Neural cell (in vitro differentiated cells): ENCODE data around the gene ANKRD40. TPM values are rescaled to one million over a fixed set of nuclear protein-coding genes. Genes with fewer than 3 reads are reported as not detected.

Experiments
- H2AFZ ChIP-seq: fragments of 200-600, 300-800 bp; sonication (generic), shearing (Covaris generic); 2 replicates; pipeline ENCODE4 v1.6.0; 2014; ENCODE audit warnings: low read depth, mild to moderate bottlenecking, antibody characterized with exemption, low read length, moderate library complexity
- H3F3A ChIP-seq: fragments of 200-600 bp; shearing (Covaris generic); 2 replicates; pipeline ENCODE4 v1.6.1; 2016; ENCODE audit warnings: mild to moderate bottlenecking, moderate library complexity, mixed read lengths, antibody characterized with exemption, low read length; ENCODE audit not compliant: insufficient read depth, poor library complexity, severe bottlenecking
- H3K27ac ChIP-seq: fragments of 200-600, 300-800 bp; sonication (generic), shearing (Covaris generic); 2 replicates; pipeline ENCODE4 v1.5.1; 2014; ENCODE audit warnings: mild to moderate bottlenecking, low read length, moderate library complexity
- H3K27me3 ChIP-seq: fragments of 300-800, 200-600 bp; sonication (generic), shearing (Covaris generic); 2 replicates; pipeline ENCODE4 v1.6.0; 2014; ENCODE audit warnings: mild to moderate bottlenecking, low read depth, low read length, moderate library complexity; ENCODE audit not compliant: insufficient read depth
- H3K36me3 ChIP-seq: fragments of 300-800, 200-600 bp; sonication (generic), shearing (Covaris generic); 2 replicates; pipeline ENCODE4 v1.5.1; 2014; ENCODE audit warnings: mild to moderate bottlenecking, antibody characterized with exemption, low read length, moderate library complexity; ENCODE audit not compliant: insufficient read depth
- H3K4me2 ChIP-seq: fragments of 300-800, 200-600 bp; sonication (generic), shearing (Covaris generic); 2 replicates; pipeline ENCODE4 v1.6.0; 2014; ENCODE audit warnings: mild to moderate bottlenecking, low read length
- H3K4me3 ChIP-seq: fragments of 300-800, 200-600 bp; sonication (generic), shearing (Covaris generic); 2 replicates; pipeline ENCODE4 v1.5.1; 2014; ENCODE audit warnings: mild to moderate bottlenecking, low read length, moderate library complexity
- H3K79me2 ChIP-seq: fragments of 200-600 bp; shearing (Covaris generic); replicated peaks from 2 replicates; pipeline ENCODE4 v1.6.0; 2014; ENCODE audit warnings: mild to moderate bottlenecking, low read length, moderate library complexity; ENCODE audit not compliant: insufficient read depth
- H3K9ac ChIP-seq: fragments of 300-800, 200-600 bp; sonication (generic), shearing (Covaris generic); 2 replicates; pipeline ENCODE4 v1.6.1; 2016; ENCODE audit warnings: mild to moderate bottlenecking, low read length, mixed read lengths
- H3K9me2 ChIP-seq: fragments of 200-600 bp; shearing (Covaris generic); 2 replicates; pipeline ENCODE4 v1.6.1; 2016; ENCODE audit warnings: mild to moderate bottlenecking, low read length, mixed read lengths; ENCODE audit not compliant: insufficient read depth
- H3K9me3 ChIP-seq: fragments of 200-600, 300-800 bp; sonication (generic), shearing (Covaris generic); 2 replicates; pipeline ENCODE4 v1.6.1; 2016; ENCODE audit warnings: mild to moderate bottlenecking, mixed run types, low read length, moderate library complexity, mixed read lengths
- H4K20me1 ChIP-seq: fragments of 200-600 bp; shearing (Covaris generic); 2 replicates; pipeline ENCODE4 v1.6.1; 2016; ENCODE audit warnings: mild to moderate bottlenecking, mixed run types; ENCODE audit not compliant: insufficient read depth
- EP300 ChIP-seq: fragments of 450-650 bp; conservative IDR thresholded peaks from 2 replicates; pipeline ENCODE4 v1.6.1; 2014; ENCODE audit warnings: antibody characterized with exemption, mild to moderate bottlenecking, moderate library complexity; ENCODE audit not compliant: poor library complexity, severe bottlenecking
- EZH2 ChIP-seq: fragments of 200-600, 300-800 bp; shearing (Covaris generic), sonication (generic); IDR thresholded peaks from 2 replicates; pipeline ENCODE4 v1.6.1; 2014; ENCODE audit warnings: antibody characterized with exemption, low read length, borderline replicate concordance, mild to moderate bottlenecking; ENCODE audit not compliant: insufficient read depth, poor library complexity, severe bottlenecking
- MXI1 ChIP-seq: fragments of 450-650 bp; conservative IDR thresholded peaks from 2 replicates; pipeline ENCODE4 v1.6.1; 2014; ENCODE audit warnings: antibody characterized with exemption, mild to moderate bottlenecking; ENCODE audit not compliant: poor library complexity, severe bottlenecking
- POLR2AphosphoS5 ChIP-seq: IDR thresholded peaks from 2 replicates; pipeline ENCODE4 v1.6.1; 2012
- RAD21 ChIP-seq: fragments of 450-650 bp; conservative IDR thresholded peaks from 2 replicates; pipeline ENCODE4 v1.6.1; 2014; ENCODE audit warnings: antibody characterized with exemption, mild to moderate bottlenecking, moderate library complexity
- SMC3 ChIP-seq: fragments of 450-650 bp; conservative IDR thresholded peaks from 2 replicates; pipeline ENCODE4 v1.6.1; 2014; ENCODE audit warnings: antibody characterized with exemption, mild to moderate bottlenecking, moderate library complexity; ENCODE audit not compliant: poor library complexity
- TAF1 ChIP-seq: IDR thresholded peaks from 2 replicates; pipeline ENCODE4 v1.6.1; 2012; ENCODE audit warnings: low read depth
- polyA plus RNA-seq: library from polyadenylated mRNA; depleted of rRNA; stranded (reverse); fragments of >200 nt; gene quantifications from 2 replicates; pipeline ENCODE4 v1.2.3, GENCODE V29; 2014
- TF ChIP-seq, protein P1 (sequence below): fragments of 450-650 bp; IDR thresholded peaks from 2 replicates; pipeline ENCODE4 v1.5.1; 2014; ENCODE audit warnings: antibody characterized with exemption, mild to moderate bottlenecking, moderate library complexity; ENCODE audit not compliant: poor library complexity, severe bottlenecking
- TF ChIP-seq, protein P2 (sequence below): IDR thresholded peaks from 2 replicates; pipeline ENCODE4 v1.6.1; 2012; ENCODE audit warnings: borderline replicate concordance

ANKRD40 gene
- polyA plus RNA-seq, 1 donor from 2014 or later: 15.2 TPM

GRCh38 chr17:50657627-50658026 lies 50.1 kb downstream of the ANKRD40 start:
- Histone ChIP-seq H3K9me2 (no peaks in the 10 kb centered on the region), H3K79me2 (no peaks in the 10 kb centered on the region), H3F3A (no peaks in the 10 kb centered on the region), H3K9ac (no peak overlapping the region), H3K9me3 (no peaks in the 10 kb centered on the region), H3K4me3 (no peak overlapping the region), H3K27me3 (no peaks in the 10 kb centered on the region), H2AFZ (no peak overlapping the region), H3K27ac (no peak overlapping the region), H3K4me2 (no peak overlapping the region), H3K36me3 (no peaks in the 10 kb centered on the region), H4K20me1 (no peaks in the 10 kb centered on the region)
- TF ChIP-seq, protein P1, sequence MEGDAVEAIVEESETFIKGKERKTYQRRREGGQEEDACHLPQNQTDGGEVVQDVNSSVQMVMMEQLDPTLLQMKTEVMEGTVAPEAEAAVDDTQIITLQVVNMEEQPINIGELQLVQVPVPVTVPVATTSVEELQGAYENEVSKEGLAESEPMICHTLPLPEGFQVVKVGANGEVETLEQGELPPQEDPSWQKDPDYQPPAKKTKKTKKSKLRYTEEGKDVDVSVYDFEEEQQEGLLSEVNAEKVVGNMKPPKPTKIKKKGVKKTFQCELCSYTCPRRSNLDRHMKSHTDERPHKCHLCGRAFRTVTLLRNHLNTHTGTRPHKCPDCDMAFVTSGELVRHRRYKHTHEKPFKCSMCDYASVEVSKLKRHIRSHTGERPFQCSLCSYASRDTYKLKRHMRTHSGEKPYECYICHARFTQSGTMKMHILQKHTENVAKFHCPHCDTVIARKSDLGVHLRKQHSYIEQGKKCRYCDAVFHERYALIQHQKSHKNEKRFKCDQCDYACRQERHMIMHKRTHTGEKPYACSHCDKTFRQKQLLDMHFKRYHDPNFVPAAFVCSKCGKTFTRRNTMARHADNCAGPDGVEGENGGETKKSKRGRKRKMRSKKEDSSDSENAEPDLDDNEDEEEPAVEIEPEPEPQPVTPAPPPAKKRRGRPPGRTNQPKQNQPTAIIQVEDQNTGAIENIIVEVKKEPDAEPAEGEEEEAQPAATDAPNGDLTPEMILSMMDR: no peak
- TF ChIP-seq EP300: no peak
- no peak for TF ChIP-seq MXI1
- TF ChIP-seq POLR2AphosphoS5: no peak

DNA sequence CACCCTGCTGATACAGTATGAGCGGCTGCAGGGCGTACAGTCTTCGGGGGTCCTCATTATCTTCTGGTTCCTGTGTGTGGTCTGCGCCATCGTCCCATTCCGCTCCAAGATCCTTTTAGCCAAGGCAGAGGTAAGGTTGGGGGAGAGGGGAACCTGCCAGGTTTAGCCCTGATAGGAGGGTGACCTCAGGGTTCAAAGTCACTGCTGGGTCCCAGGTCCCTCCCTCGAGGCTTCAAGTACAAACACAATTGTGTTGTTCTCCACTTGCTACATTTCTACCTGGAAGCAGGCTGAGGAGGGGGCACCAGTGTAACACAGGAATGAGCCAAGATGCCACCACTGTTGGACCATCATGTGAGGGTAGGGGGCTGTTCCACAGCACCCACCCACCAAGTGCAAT lies 50.7 kb downstream of the ANKRD40 start:
- Histone ChIP-seq H4K20me1 (no peaks in the 10 kb centered on the region), H3K9me2 (no peaks in the 10 kb centered on the region), H3K79me2 (no peaks in the 10 kb centered on the region), H3K4me2 (no peak overlapping the region), H3K9ac (no peak overlapping the region), H3K9me3 (no peaks in the 10 kb centered on the region), H3K36me3 (no peaks in the 10 kb centered on the region), H3F3A (no peaks in the 10 kb centered on the region), H3K27me3 (no peaks in the 10 kb centered on the region), H3K4me3 (no peak overlapping the region), H2AFZ (no peak overlapping the region), H3K27ac (no peak overlapping the region)
- TF ChIP-seq TAF1 (no peak), RAD21 (no peak), POLR2AphosphoS5 (no peak), EZH2 (no peak), MXI1 (no peak), EP300 (no peak), SMC3 (no peak)
- TF ChIP-seq, protein P1: no peak
- TF ChIP-seq, protein P2, sequence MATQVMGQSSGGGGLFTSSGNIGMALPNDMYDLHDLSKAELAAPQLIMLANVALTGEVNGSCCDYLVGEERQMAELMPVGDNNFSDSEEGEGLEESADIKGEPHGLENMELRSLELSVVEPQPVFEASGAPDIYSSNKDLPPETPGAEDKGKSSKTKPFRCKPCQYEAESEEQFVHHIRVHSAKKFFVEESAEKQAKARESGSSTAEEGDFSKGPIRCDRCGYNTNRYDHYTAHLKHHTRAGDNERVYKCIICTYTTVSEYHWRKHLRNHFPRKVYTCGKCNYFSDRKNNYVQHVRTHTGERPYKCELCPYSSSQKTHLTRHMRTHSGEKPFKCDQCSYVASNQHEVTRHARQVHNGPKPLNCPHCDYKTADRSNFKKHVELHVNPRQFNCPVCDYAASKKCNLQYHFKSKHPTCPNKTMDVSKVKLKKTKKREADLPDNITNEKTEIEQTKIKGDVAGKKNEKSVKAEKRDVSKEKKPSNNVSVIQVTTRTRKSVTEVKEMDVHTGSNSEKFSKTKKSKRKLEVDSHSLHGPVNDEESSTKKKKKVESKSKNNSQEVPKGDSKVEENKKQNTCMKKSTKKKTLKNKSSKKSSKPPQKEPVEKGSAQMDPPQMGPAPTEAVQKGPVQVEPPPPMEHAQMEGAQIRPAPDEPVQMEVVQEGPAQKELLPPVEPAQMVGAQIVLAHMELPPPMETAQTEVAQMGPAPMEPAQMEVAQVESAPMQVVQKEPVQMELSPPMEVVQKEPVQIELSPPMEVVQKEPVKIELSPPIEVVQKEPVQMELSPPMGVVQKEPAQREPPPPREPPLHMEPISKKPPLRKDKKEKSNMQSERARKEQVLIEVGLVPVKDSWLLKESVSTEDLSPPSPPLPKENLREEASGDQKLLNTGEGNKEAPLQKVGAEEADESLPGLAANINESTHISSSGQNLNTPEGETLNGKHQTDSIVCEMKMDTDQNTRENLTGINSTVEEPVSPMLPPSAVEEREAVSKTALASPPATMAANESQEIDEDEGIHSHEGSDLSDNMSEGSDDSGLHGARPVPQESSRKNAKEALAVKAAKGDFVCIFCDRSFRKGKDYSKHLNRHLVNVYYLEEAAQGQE: no peak
